GM18507 (cell line): ENCODE results near the gene DNAAF9.

Experiments used
- DNase-seq: peaks from one replicate; pipeline ENCODE4 v3.0.0; 2011; ENCODE audit warnings: low read depth; ENCODE audit not compliant: insufficient read length; ENCODE audit errors: extremely low spot score
- FAIRE-seq: peaks from 2 replicates; lab custom pipeline; 2011; peaks lifted over from hg19 to GRCh38; lab: Jason Lieb, UNC

The DNAAF9 gene

GRCh38 chr20:3413393-3413889, 6.0 kb upstream of the DNAAF9 start:
- DNase-seq (no peak), FAIRE-seq (no peak)

- DNase-seq (no peak), FAIRE-seq (no peak)
Observed at GRCh38 chr20:3412600-3413392, 5.3 kb upstream of the DNAAF9 start.

- no peak for DNase-seq
- FAIRE-seq, result no peak
Observed at GRCh38 chr20:3410464-3410863, 3.0 kb upstream of the DNAAF9 start.

GRCh38 chr20:3409417-3409816, 1.9 kb upstream of the DNAAF9 start:
- no peak for FAIRE-seq

GRCh38 chr20:3407771-3408637, 535 bp upstream of the DNAAF9 start:
- no peak for FAIRE-seq
- peak; percentile 73 for DNase-seq

More at GRCh38 chr20:3409417-3409816, 1.9 kb upstream of the DNAAF9 start:
- no peak for DNase-seq

- FAIRE-seq (no peak), DNase-seq (no peak)
Observed at GRCh38 chr20:3406481-3407039, 909 bp downstream of the DNAAF9 start.

GRCh38 chr20:3405696-3406358, 1.6 kb downstream of the DNAAF9 start:
- DNase-seq (no peak), FAIRE-seq (no peak)

- no peak for FAIRE-seq
- DNase-seq, result no peak
Observed at GRCh38 chr20:3405139-3405538, 2.3 kb downstream of the DNAAF9 start.

- no peak for FAIRE-seq
- DNase-seq, result no peak
Observed at GRCh38 chr20:3404402-3404801, 3.1 kb downstream of the DNAAF9 start.

GRCh38 chr20:3403741-3404140, 3.7 kb downstream of the DNAAF9 start:
- DNase-seq, result no peak
- FAIRE-seq, result no peak

GRCh38 chr20:3402453-3402852, 5.0 kb downstream of the DNAAF9 start:
- no peak for DNase-seq
- FAIRE-seq, result no peak

- DNase-seq (no peak), FAIRE-seq (no peak)
Observed at GRCh38 chr20:3400260-3401155, 7.0 kb downstream of the DNAAF9 start.

- DNase-seq (no peak), FAIRE-seq (no peak)
Observed at GRCh38 chr20:3398681-3399252, 8.7 kb downstream of the DNAAF9 start.

- FAIRE-seq, result no peak
Observed at GRCh38 chr20:3396492-3396891, 11.0 kb downstream of the DNAAF9 start.

GRCh38 chr20:3392756-3393155, 14.7 kb downstream of the DNAAF9 start:
- no peak for FAIRE-seq

More at GRCh38 chr20:3396492-3396891, 11.0 kb downstream of the DNAAF9 start:
- DNase-seq, result no peak

GRCh38 chr20:3390759-3391425, 16.6 kb downstream of the DNAAF9 start:
- DNase-seq, result no peak
- FAIRE-seq, result no peak

More at GRCh38 chr20:3392756-3393155, 14.7 kb downstream of the DNAAF9 start:
- DNase-seq, result no peak

- FAIRE-seq, result peak; percentile 36
- DNase-seq, result no peak
Observed at GRCh38 chr20:3383878-3384495, 23.5 kb downstream of the DNAAF9 start.
